Testis (tissue), 2 donors: ENCODE data around the gene AOC1.

Source experiments
- CTCF ChIP-seq, 3 experiments: fragments of 450-650 bp in 2 of 3; fragments of 200-600 bp in 1 of 3; sonication (generic) in 1 of 3; IDR thresholded peaks; one replicate each; pipeline ENCODE4 v1.5.1; 2016 to 2019; ENCODE audit warnings: antibody characterized with exemption in 3 of 3, mild to moderate bottlenecking in 2 of 3, moderate library complexity in 1 of 3
- POLR2A ChIP-seq: fragments of 450-650 bp; IDR thresholded peaks from one replicate; pipeline ENCODE4 v1.6.1; 2017; ENCODE audit warnings: antibody characterized with exemption, mild to moderate bottlenecking, moderate library complexity

GRCh38 chr7:150900675-150901074 is 48.4 kb downstream of the AOC1 start:
- TF ChIP-seq CTCF (IDR thresholded peaks at IDR 0.05) (no peak), POLR2A (no peak)
